Measurements from ENCODE around the gene NPPC. TPM values are rescaled to one million over a fixed set of nuclear protein-coding genes. Genes with fewer than 3 reads are reported as not detected.

Gene NPPC
- total RNA-seq, 1 donor, result not detected

- TF ChIP-seq CTCF (IDR thresholded peaks at IDR 0.05; ENCODE audit: insufficient read depth, low read length), result no peak
- H3K4me3 ChIP-seq (ENCODE audit: low read depth, low read length), result no peak overlapping the region
- DNase-seq (ENCODE audit: low read depth), result no peak
These were observed 5.3 kb upstream of the NPPC start for GRCh38 chr2:231931481-231931915.

- H3K4me3 ChIP-seq (ENCODE audit: low read depth, low read length), result no peak overlapping the region
- no peak for TF ChIP-seq CTCF (IDR thresholded peaks at IDR 0.05; ENCODE audit: insufficient read depth, low read length)
- peak; percentile 59 for DNase-seq (ENCODE audit: low read depth)
These were observed 4.5 kb upstream of the NPPC start for GRCh38 chr2:231930593-231931281.

GRCh38 chr2:231929961-231930592 lies 3.9 kb upstream of the NPPC start:
- peak; percentile 9 for DNase-seq (ENCODE audit: low read depth)
- no peak overlapping the region for H3K4me3 ChIP-seq (ENCODE audit: low read depth, low read length)
- TF ChIP-seq CTCF (IDR thresholded peaks at IDR 0.05; ENCODE audit: insufficient read depth, low read length), result peak; percentile 30

- no peak for TF ChIP-seq CTCF (IDR thresholded peaks at IDR 0.05; ENCODE audit: insufficient read depth, low read length)
- DNase-seq (ENCODE audit: low read depth), result no peak
- H3K4me3 ChIP-seq (ENCODE audit: low read depth, low read length), result no peak overlapping the region
These were observed 2.9 kb upstream of the NPPC start for GRCh38 chr2:231928901-231929725.

GRCh38 chr2:231928481-231928880 lies 2.3 kb upstream of the NPPC start:
- no peak for DNase-seq (ENCODE audit: low read depth)
- no peak overlapping the region for H3K4me3 ChIP-seq (ENCODE audit: low read depth, low read length)
- TF ChIP-seq CTCF (IDR thresholded peaks at IDR 0.05; ENCODE audit: insufficient read depth, low read length), result no peak

GRCh38 chr2:231927566-231927890 lies 1.3 kb upstream of the NPPC start:
- no peak for TF ChIP-seq CTCF (IDR thresholded peaks at IDR 0.05; ENCODE audit: insufficient read depth, low read length)
- H3K4me3 ChIP-seq (ENCODE audit: low read depth, low read length), result no peak overlapping the region
- no peak for DNase-seq (ENCODE audit: low read depth)
